ENCODE data around the gene SPG21.

GRCh38 chr15:64949383-64950186 lies 40.1 kb downstream of the SPG21 start:
- no peak for TF ChIP-seq SMAD9 (CRISPR knock-in tag; IDR thresholded peaks at IDR 0.05)
- no peak for TF ChIP-seq E2F2 (CRISPR knock-in tag; IDR thresholded peaks at IDR 0.05; ENCODE audit: borderline replicate concordance)
- no peak for TF ChIP-seq KDM3A (CRISPR knock-in tag; IDR thresholded peaks at IDR 0.05; ENCODE audit: low read depth)
- no peak for TF ChIP-seq JUN (CRISPR knock-in tag; IDR thresholded peaks at IDR 0.05)
- TF ChIP-seq ZNF331 (CRISPR knock-in tag; IDR thresholded peaks at IDR 0.05), result no peak
- TF ChIP-seq USF2 (IDR thresholded peaks at IDR 0.05; ENCODE audit: low read depth, low read length), result no peak
- TF ChIP-seq USF2 (CRISPR knock-in tag; IDR thresholded peaks at IDR 0.05; ENCODE audit: borderline replicate concordance), result no peak
- no peak for TF ChIP-seq CTCF (CRISPR knock-in tag; IDR thresholded peaks at IDR 0.05)
- TF ChIP-seq ZNF510 (CRISPR knock-in tag; IDR thresholded peaks at IDR 0.05; ENCODE audit: low read depth), result no peak
- no peak for TF ChIP-seq ATF2 (CRISPR knock-in tag; IDR thresholded peaks at IDR 0.05)
- TF ChIP-seq ISL2 (CRISPR knock-in tag; IDR thresholded peaks at IDR 0.05), result no peak
- TF ChIP-seq TCF12 (IDR thresholded peaks at IDR 0.05), result no peak
- TF ChIP-seq TCF12 (CRISPR knock-in tag; IDR thresholded peaks at IDR 0.05), result no peak
